ENCODE measurements around the gene GPC6.

- TF ChIP-seq ZNF223 (tag by site-specific recombination; IDR thresholded peaks at IDR 0.05) (no peak), CTCF (tag by site-specific recombination; IDR thresholded peaks at IDR 0.05) (no peak), ZNF704 (tag by site-specific recombination; IDR thresholded peaks at IDR 0.05) (no peak), MEIS1 (CRISPR knock-in tag; IDR thresholded peaks at IDR 0.05; ENCODE audit: borderline replicate concordance) (no peak), REST (tag by site-specific recombination; IDR thresholded peaks at IDR 0.05) (no peak)
Measured at GRCh38 chr13:93360021-93360420, 133.4 kb downstream of the GPC6 start.
